Fibroblast of the conjunctiva (primary cell): ENCODE measurements around the gene LATS2.
"Not testable (repeated sequence)": the region's sequence is repeated elsewhere in the genome, so short reads cannot be mapped to it uniquely, and the experiment has no call there.

Experiments
- DNase-seq: peaks from one replicate; pipeline ENCODE4 v3.0.0-alpha.2; 2010; ENCODE audit warnings: low read depth

LATS2 gene

DNA sequence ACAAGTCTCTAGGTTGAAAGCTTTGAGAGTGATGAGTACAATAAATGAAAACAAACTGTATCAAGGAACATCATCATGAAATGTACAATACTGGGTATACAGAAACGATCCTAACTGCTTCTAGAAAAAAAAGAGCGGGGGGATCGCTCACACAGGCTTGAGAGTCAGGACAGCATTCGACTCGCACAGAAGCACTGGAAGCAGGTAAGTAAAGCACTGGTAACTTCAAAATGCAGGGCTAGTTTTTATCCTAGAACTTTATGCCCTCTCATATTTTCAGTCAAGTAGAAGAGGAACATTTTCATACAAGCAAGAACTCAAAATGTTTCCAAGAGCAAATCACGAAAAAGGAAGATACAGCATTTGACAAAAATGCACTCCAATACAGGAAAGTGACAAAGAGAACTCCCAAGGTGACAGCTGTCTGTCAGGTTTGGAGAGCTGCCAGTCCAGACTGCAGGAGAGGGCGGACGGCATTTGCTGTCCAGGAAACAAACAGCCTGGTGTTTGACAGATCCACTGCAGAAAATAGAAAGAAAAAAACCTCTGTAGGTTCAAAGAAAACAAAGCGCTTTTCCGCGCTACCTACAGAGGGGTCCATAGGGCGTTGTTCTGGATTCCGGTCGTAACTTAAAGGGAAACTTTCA is 100.6 kb downstream of the LATS2 start:
- no peak for DNase-seq

DNA sequence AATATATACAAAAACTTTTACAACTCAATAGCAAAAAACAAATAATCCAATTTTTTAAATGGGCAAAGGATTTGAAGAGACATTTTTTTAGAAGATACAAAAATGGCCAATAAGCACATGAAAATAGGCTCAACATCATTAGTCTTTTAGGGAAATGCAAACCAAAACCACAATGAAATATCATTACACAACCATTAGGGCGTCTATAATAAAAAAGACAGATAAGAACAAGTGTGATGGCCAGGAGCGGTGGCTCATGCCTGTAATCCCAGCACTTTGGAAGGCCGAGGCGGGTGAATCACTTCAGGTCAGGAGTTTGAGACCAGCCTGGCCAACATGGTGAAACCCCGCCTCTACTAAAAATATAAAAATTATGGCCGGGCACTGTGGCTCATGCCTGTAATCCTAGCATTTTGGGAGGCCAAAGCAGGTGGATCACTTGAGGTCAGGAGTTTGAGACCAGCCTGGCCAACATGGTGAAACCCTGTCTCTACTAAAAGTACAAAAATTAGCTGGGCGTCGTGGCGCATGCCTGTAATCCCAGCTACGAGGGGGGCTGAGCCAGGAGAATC is 104.3 kb downstream of the LATS2 start:
- not testable (repeated sequence) for DNase-seq

DNA sequence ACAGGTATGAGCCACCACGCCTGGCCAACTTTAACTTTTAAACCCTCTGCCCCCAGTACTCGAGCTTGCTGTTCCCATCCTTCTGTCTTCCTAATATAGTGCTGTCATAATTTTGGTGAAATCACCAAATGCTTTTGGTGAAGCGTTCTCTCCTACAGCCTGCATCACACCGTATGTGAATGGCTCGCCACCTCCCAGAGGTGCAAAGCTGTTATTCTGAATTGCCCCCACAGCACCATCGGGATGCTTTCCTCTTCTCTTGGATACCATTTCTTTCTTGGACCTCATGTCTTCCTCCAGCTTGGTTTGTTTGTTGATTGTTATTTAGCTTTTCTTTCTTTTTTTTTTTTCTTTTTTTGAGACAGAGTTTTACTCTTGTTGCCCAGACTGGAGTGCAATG is 105.9 kb downstream of the LATS2 start:
- DNase-seq = no peak

DNA sequence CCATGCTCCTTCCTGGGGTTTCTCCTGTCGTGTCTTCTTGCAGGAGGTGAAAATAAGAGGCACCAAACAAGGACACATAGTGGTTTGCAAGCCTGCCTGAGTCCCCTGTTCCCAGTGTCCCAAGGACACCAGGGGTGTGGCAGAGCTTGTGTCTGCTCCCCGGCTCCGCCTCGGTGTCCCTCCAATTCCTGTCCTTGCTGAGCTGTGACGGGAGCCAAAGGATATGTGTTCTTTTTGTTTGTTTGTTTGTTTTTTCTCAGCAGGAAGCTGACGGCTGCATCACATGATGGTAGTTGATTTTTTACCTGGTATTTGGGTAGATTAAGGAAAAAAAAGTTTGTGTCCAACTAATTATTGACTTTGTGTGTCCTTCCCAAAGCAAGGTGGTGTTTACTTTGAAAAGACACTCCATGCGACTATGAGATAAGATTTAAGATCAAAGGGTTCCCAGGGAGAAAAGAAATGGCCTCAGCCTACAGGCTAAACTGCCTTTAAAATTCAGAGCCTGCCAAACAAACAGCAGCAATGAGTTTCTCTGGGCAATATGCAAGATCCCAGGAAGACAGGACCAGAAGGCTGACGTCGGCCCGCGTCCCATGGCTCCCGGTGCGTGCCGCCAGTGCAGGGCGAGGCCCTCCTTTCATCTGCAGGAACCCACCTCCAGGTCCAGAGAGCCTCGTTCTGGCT is 108.0 kb downstream of the LATS2 start:
- DNase-seq = no peak

DNA sequence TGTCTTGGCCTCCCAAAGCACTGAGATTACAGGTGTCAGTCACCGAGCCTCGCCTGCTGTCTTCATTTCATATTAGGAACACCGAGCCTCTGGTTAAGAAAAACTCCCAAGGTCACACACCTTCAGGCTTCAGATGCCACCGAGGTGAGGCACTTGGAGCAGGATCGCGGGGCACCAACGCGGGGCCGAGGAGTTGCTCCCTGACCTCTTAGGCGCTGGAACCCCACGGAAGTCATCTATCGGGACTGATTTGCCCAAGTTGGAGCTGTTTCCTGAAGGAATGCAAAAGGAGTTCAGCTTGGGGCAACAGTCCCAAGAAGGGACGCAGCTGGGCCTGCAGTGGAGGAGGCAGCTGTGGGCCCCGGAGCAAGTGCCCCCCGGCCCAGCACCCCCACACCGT is 108.5 kb downstream of the LATS2 start:
- no peak for DNase-seq

DNA sequence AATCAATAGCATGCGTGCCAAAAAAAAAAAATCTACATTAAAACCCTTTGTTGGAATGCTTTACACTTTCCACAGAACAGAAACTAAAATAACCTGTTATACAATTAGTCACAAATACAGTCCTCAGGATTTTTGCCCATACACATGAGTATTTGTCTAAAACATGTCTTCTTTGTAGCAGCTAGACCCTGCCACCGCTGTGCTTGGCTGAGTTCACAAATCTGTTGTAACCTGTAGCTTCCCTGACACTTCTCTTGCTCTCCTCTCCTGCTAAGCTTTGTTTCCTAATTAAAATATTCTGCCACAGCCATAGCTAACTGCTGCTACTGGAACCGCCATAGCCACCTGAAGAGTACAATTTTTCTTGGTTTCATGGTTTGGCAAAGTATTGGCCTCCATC is 113.4 kb downstream of the LATS2 start:
- DNase-seq = not testable (repeated sequence)

DNA sequence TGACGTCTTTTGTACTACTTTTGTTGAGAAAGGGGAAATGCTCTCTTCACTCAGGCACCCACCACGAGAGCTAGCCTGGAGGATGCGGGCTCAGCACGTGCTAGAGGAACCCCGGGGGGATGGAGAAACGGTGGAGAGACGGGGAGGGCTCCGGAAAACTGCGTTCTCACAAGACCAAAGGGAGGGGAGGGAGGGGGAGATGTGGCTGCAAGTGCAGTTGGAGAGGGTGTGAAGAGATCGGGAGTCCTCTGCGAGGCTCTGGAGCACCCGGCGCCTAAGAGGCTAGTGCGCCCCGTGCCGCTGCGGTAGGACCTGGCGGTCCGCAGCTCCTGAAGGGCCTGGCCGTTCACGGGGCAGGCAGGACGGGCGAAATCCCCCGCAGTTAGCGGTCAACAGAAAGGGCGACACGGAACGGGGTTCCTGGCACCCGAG is 115.4 kb downstream of the LATS2 start:
- DNase-seq = no peak

DNA sequence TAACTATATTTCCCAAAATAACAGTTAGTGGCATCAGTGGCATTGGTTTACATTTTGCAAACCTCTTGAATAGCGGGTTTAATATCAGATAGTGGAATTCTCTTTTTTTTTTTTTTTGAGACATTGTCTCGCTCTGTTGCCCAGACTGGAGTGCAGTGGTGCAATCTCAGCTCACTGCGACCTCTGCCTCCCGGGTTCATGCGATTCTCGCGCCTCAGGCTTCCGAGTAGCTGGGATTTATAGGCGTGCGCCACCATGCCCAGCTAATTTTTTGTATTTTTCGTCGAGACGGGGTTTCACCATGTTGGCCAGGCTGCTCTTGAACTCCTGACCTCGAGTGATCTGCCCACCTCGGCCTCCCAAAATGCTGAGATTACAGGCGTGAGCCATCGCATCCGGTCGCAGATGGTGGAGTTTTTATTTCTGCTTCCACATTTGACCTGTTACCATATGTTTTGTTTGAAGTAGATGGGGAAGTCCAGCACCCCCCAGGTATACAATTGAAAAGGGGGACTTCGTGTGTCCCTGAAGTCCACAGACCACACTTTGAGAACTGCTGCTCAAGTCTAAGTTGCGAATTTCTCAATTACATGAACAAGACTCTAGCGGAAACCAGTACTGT is 118.3 kb downstream of the LATS2 start:
- no peak for DNase-seq

DNA sequence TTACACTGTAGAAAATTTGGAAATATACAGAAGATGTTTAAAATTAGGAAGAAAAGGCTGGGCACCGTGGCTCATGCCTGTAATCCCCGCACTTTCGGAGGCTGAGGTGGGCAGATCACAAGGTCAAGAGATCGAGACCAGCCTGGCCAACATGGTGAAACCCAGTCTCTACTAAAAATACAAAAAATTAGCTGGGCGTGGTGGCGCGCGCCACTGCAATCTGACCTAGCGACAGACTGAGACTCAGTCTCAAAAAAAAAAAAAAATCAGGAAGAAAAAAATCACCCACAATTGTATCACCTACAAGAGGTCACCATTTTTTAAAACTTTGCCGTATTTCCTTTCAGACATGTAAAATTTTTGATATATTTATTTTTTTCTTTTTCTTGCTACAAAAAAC is 120.9 kb downstream of the LATS2 start:
- not testable (repeated sequence) for DNase-seq

DNA sequence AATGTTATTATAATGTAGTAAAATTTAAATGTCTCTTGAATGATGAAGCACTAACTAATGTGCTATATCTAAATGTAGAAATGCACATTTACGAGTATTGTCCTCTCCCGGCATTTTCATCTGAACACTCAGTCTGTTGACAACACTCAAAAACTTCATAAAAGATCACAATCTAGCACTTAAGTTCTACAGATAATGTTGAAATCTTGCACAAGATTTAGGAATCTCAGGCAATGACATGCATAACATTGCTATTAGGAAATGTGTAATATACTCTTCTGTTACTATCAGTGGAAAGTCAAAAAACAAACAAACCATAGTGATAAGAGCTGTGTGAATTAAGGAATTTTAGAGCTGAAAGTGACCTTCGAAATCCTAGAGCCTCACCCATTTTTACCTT is 121.3 kb downstream of the LATS2 start:
- DNase-seq = no peak

DNA sequence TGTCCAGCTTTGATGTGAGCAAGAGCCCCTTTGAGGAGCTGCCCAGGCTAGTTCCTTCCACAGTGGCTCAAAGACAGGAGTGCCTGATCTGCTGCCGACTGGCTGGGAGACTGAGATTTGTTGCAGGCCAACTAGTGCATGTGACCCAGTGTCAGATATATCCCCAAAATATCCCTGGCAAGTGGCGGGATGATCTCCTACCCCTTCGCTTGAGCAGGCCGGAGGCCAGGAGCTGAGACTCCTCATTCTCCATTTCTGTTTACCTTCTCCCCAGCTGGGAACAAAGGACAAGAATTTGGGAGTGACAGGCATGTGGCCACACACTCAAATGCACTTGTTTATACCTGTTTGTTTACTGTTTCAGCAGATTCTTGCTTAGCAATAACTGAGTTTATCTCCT is 121.7 kb downstream of the LATS2 start:
- DNase-seq = no peak

DNA sequence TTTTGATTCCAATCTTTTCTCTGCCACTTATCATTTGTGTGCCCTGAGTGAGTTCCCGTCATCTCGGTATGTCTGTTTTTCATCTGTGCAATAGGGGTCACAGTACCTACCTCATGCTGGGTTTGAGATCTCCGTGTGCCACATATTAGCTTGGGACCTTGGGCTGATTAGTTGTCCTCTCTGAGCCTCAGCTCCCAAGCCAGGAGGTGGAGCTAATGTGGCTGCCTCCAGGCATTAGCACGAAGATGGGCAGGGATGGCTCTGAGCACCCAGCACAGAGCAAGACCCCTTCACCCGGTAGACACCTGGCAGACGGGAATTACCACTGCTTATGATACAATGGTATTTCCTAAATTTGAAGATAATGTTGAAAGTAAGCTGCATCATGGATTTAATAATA is 123.1 kb downstream of the LATS2 start:
- DNase-seq = no peak

DNA sequence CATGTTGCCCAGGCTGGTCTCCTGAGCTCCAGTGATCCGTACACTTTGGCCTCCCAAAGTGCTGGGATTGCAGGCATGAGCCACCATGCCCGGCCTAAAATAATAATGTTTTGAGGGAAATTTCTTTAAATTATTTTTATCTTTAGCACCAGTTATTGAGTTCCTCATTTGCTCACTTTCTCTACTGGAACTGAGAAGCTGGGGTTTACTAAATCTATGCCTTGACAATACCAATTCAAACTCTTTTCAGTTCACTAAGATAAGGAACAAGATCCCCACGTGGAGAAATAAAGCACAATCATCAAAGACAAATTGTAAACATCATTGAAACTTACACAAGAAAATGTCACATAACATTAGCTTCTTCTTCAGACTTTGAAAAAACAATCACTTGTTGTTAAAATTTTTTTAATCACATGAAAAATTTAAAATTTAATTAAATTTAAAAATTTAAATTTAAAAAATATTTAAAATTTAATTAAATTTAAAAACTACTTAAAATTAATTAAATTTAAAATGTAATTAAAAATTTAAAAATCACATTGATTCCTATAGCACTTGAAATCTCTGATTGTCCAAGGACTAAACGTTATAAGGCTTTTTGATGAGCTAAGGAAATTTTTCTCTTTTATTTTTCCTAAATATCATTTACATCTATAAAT is 133.7 kb downstream of the LATS2 start:
- DNase-seq = no peak

DNA sequence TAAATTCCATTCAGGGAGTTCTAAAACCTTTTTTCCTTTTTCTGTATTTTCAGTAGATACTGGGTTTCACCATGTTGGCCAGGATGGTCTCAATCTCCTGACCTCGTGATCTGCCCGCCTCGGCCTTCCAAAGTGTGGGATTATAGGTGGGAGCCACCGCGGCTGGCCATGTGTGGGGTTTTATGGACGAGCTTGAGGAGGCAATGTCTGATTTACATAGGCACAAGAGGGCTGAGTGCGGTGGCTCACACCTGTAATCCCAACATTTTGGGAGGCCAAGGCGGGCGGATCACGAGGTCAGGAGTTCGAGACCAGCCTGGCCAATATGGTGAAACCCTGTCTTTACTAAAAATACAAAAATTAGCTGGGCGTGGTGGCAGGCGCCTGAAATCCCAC is 136.0 kb downstream of the LATS2 start:
- not testable (repeated sequence) for DNase-seq

DNA sequence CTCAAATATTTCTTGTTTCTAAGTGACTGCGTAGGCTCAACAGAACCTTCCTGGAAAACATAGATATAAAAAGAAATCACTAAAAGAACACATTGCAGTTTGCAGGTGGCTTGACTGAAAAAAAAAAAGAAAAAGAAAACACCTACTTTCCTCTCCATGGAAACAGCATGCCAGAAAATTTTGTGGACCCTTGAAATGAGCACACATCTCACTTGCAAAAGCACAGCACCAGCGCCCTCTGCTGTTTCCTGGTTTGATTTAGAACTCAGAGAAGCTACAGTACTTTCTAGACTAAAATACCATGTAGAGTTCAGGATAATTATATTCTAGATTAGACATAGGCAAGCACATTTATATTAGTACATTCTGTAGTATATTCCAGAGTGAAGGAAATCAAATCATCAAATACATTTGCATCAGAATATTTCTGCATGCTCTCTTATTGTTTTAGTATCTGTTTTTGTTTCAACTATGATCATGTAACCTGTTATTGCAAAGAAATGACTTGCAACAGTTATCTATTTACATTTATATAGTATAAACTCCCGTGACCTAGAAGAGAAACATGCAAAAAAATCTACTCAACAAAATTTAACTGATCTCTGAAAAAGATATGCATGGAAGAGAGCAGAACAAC is 136.5 kb downstream of the LATS2 start:
- DNase-seq = peak; percentile 73

DNA sequence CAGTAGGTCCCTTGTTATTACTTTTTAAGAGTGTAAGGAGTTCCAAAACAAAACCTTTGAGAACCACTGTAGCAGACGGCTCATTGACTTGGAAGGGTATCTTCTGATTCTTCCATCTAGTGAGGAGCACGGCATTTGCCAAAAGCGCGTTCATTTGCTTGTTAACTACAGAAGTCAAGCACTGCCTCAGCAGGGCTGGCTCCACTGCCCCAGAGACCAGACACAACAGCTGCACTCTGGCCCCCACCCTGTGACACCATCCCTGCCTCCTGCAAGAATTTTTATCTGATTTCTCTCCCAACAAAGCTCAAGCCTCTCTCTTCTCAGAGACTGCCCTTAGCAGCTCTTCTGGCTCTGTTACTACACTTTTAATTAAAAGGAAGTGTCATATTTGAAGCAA is 138.1 kb downstream of the LATS2 start:
- no peak for DNase-seq
